Hematopoietic multipotent progenitor cell treated with erythropoietin and hydrocortisone succinate and interleukin-3 and kit ligand, for 4 days (in vitro differentiated cells): ENCODE measurements around the gene KLRC3.
A peak's percentile ranks its signal among the peaks of the same experiment; 100 is the strongest.
"Not testable (repeated sequence)": the region's sequence is repeated elsewhere in the genome, so short reads cannot be mapped to it uniquely, and the experiment has no call there.

ENCODE experiments used
- DNase-seq: peaks from one replicate; pipeline ENCODE4 v3.0.0-alpha.2; 2015

The KLRC3 gene

GRCh38 chr12:10398168-10398567 is 22.2 kb downstream of the KLRC3 start:
- no peak for DNase-seq

DNA sequence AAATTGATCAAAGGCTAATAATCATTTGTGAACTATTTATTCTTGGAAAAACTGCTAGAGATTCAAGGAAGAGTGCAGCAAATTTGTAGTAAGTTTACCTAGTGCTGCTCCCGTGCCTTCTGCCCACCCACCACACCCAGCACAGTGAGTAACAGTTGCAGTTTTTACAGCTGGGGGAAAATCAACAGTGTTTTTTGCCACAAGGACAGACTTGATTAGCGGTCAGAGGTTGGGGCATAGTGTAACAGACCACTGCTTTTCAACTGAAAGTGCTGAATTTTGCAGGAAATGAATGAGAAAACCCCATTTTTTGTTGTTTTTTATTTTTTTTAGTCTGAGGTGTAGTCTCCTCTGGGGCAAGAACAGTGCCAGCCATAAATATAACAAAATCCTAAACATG is 23.1 kb downstream of the KLRC3 start:
- DNase-seq: no peak

DNA sequence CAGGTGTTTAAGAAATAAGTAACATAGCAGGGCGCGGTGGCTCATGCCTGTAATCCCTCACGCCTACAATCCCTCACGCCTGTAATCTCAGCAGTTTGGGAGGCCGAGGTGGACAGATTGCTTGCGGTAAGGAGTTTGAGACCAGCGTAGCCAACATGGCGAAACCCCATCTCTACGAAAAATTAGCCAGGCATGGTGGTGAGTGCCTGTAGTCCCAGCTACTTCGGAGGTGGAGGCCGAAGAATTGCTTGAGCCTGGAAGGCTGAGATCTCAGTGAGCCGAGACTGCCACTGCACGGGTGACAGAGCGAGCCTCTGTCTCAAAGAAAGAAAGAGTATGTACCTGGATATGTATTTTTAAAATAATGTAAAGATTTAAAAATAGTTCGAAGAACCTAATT is 24.2 kb downstream of the KLRC3 start:
- DNase-seq: not testable (repeated sequence)

- peak; percentile 61 for DNase-seq
Observed at GRCh38 chr12:10395390-10395998, 24.9 kb downstream of the KLRC3 start.

DNA sequence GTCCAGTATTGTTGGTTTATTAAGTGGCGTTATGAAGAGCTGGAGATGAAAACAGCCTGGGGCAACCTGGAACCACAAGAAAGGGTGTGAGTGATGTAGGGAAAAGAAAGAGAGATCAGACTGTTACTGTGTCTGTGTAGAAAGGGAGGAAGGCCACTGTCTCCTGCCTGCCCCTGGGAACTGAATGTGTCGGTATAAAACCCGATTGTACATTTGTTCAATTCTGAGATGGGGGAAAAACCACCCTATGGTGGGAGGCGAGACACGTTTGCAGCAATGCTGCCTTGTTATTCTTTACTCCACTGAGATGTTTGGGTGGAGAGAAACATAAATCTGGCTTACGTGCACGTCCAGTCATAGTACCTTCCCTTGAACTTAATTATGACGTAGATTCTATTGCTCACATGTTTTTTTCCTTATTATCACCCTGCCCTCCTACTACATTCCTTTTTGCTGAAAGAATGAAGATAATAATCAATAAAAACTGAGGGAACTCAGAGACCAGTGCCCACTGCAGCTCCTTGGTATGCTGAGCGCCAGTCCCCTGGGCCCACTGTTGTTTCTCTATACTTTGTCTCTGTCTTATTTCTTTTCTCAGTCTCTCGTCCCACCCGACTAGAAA is 25.8 kb downstream of the KLRC3 start:
- not testable (repeated sequence) for DNase-seq

DNA sequence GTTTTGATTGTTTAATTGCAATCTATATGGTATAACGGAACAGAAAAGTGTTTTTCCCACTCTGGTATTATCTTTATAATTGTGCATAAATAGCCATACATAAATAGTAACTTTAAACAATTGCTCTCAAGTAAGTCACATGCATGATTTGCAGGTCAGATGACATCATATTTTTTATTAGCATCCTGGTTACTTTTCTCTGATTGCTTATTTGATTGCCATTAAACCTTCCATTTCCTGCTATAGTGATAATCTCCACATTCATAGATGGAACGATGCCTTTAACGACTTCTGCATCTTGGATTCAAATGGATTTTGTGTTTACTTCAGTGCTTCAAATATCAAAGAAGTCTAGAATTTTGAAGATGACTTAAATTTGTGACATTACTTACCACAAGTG is 27.1 kb downstream of the KLRC3 start:
- DNase-seq: no peak

GRCh38 chr12:10392394-10392930 is 27.9 kb downstream of the KLRC3 start:
- DNase-seq: peak; percentile 93

DNA sequence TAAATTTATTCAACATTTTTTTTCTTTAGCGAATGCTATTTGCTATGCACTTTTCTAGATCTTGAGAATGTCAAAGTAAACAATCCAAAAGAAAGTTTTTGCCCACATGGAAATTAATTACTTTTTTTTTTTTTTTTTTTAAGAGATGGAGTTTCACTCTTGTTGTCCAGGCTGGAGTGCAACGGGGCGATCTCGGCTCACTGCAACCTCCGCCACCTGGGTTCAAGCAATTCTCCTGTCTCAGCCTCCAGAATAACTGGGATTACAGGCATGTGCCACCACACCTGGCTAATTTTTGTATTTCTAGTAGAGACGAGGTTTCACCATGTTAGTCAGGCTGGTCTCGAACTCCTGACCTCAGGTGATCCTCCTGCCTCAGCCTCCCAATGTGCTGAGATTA is 29.4 kb downstream of the KLRC3 start:
- not testable (repeated sequence) for DNase-seq

DNA sequence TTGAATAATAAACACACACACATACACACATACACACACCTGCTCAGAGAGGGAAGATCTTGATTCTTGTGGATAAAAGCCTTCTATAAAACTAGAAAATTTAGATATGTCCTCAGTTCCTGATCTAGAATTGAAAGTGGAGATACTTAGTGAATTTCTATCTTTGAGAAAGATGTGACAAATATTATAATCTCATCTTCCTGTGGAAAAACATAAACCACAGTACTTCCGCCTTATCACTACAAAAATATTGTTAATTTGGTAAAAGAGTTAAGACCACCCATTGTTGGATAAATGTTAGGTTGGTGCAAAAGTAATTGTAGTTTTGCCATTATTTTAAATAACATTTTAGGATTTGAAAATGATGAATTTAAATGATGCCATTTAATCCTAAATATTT is 30.5 kb downstream of the KLRC3 start, which contains the start of gene KLRK1:
Gene KLRK1, minus strand, starts transcription at position 138 of the 400 bp plus-strand sequence. CDS start 1,231 bp downstream, outside the sequence.
- DNase-seq: no peak

GRCh38 chr12:10388624-10389413 is 31.6 kb downstream of the KLRC3 start:
- DNase-seq: no peak

GRCh38 chr12:10387498-10387897 is 32.9 kb downstream of the KLRC3 start:
- not testable (repeated sequence) for DNase-seq

GRCh38 chr12:10386857-10387256 is 33.5 kb downstream of the KLRC3 start:
- no peak for DNase-seq

GRCh38 chr12:10385166-10385613 is 35.2 kb downstream of the KLRC3 start:
- DNase-seq: no peak

DNA sequence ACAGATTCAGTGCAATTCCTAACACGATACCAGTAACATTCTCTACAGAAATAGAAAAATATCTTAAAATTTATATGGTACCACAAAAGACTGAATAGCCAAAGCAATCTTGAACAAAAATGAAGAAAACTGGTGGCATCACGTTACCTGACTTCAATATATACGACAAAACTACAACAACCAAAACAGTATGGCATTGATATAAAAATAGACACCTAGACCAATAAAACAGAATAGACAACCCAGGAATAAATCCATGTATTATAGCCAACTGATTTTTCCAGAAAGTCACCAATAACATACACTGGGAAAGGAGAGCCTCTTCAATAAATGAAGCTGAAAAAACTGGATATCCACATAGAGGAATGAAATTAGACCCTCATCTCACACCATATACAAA is 36.2 kb downstream of the KLRC3 start:
- DNase-seq: no peak

GRCh38 chr12:10381928-10382628 is 38.3 kb downstream of the KLRC3 start:
- no peak for DNase-seq

DNA sequence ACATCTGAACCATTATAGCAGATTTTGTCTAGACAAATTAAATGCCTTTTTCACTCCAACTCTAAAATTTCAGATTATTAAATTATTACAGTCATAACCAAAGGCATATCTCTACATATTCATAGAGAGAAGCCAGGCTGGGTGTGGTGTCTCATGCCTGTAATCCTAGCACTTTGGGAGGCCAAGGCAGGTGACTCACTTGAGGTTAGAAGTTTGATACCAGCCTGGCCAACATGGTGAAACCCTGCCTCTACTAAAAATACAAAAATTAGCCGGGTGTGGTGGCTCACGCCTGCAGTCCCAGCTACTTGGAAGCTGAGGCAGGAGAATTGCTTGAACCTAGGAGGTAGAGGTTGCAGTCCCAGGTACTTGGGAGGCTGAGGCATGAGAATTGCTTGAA is 41.7 kb downstream of the KLRC3 start:
- DNase-seq: not testable (repeated sequence)

GRCh38 chr12:10374624-10375018 is 45.8 kb downstream of the KLRC3 start:
- DNase-seq: no peak

DNA sequence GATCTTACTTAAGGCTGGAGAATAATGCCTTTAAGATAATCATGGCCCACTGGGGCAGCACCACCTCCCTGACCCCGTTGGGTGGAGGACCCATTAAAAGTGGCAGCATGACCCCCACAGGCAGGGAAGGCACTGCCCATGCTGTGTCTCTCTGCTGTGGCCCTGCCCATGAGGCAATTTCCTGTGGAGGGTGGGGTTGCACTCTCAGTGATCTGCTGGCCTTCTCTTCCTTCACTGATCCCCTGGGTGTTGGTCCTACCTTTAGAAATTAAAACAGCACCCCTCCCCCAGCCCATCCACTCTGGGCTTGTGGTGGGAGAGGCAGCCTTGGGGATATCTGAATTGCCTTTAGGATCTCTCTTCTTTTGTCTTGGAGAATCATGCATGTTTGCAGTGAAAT is 47.8 kb downstream of the KLRC3 start:
- DNase-seq: peak; percentile 36

GRCh38 chr12:10371893-10372535 is 48.4 kb downstream of the KLRC3 start:
- DNase-seq: not testable (repeated sequence)

DNA sequence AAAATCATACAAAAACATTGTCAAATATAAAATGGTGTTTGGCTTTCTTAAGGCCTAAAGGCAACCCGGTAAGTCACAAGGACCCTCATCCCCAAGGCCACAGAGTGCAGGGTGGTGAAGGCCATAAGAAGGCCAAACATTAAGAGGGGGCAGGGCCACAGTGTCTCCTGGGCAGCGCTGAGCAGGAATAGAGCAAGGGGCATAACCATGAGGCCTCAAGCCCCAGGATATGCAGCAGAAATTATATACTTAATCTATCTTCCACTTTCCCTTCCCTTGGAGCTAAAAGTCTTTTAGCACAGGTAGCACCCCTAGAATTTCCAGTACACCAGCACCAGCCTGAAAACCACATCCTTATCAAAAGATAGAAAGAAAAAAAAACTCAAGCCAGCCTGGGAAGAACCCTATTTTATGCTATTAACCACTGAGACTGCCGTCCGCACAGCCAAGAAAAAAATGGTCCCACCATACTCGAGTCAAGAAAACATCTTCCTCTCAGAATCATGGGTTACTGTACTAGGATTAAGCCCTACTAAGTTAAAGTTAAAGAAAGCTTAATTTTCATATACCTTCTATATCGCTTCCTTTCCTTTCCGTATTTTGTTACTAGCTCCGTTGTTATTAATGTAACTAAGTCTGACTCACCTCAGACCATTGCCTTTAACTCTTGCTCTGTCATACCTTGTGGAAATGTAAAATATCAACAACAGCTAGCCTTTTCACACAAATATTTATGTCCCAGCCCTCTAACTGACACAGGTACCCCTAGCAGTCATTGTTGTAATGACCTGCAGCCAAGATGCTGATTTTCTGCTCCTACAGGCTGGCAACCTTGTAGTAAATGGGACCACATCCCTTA is 50.6 kb downstream of the KLRC3 start:
- no peak for DNase-seq
